ENCODE measurements around the gene CHST8.
"Not testable (repeated sequence)": the region's sequence is repeated elsewhere in the genome, so short reads cannot be mapped to it uniquely, and the experiment has no call there.

Gene CHST8

GRCh38 chr19:33812388-33813330, 190.9 kb downstream of the CHST8 start:
- no peak for DNase-seq (ENCODE audit: low read depth, low spot score)
- Histone ChIP-seq H3K36me3 (ENCODE audit: insufficient read depth, low read length) (no peaks in the 10 kb centered on the region), H3K9me3 (ENCODE audit: low read depth, low read length) (no peaks in the 10 kb centered on the region), H3K4me3 (no peak overlapping the region), H3K27ac (no peak overlapping the region), H3K9ac (ENCODE audit: insufficient read length) (no peak overlapping the region)
- no peak for TF ChIP-seq EZH2 (IDR thresholded peaks at IDR 0.05)
- TF ChIP-seq FOXP2 (optimal IDR thresholded peaks at IDR 0.05; ENCODE audit: control extremely low read depth, extremely low read length, insufficient read depth), result no peak
- no peak for TF ChIP-seq POLR2AphosphoS5 (IDR thresholded peaks at IDR 0.05; ENCODE audit: borderline replicate concordance, low read depth, low read length)

DNA sequence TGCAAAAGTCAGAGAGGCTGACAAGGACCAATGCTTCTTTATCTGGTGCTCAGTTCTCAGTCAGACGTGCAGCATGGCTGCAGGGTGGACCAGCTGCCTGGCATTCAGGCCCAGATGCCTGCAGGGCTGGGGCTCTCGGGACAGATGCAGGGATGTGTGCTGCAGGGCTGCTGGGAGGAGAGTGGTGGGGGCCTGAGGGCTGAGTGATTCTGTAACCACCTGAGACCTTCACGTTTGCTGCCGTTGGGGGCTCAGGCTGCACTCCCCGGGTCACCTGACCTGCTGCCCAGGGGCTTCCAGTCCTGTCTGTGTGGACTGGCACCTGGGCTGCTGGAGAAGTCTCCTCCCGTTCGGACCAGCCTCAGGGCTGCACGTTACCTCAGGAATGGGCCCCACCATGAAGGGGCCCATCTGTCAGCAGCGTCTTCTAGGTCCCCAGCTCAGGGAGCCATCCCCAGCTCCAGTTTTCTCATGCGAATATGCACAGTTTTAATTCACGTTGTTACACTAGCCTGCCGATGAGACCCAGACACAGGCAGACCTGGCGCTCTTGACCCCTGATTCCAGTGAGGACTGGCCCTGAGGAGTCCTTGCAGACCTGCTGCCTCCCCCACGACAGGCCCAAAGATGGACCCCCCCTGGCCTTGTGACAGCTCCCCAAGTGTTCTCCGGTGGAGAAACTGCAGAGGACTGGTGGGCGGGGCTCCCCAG, 191.8 kb downstream of the CHST8 start:
- Histone ChIP-seq H3K4me3 (no peak overlapping the region), H3K27ac (no peak overlapping the region), H3K36me3 (ENCODE audit: insufficient read depth, low read length) (no peaks in the 10 kb centered on the region), H3K9ac (ENCODE audit: insufficient read length) (no peak overlapping the region), H3K9me3 (ENCODE audit: low read depth, low read length) (no peaks in the 10 kb centered on the region)
- no peak for DNase-seq (ENCODE audit: low read depth, low spot score)
- TF ChIP-seq EZH2 (IDR thresholded peaks at IDR 0.05) (no peak), FOXP2 (optimal IDR thresholded peaks at IDR 0.05; ENCODE audit: control extremely low read depth, extremely low read length, insufficient read depth) (no peak), POLR2AphosphoS5 (IDR thresholded peaks at IDR 0.05; ENCODE audit: borderline replicate concordance, low read depth, low read length) (no peak)

GRCh38 chr19:33814181-33815165, 192.7 kb downstream of the CHST8 start:
- Histone ChIP-seq H3K36me3 (ENCODE audit: insufficient read depth, low read length) (no peaks in the 10 kb centered on the region), H3K9me3 (ENCODE audit: low read depth, low read length) (no peaks in the 10 kb centered on the region), H3K4me3 (no peak overlapping the region), H3K9ac (ENCODE audit: insufficient read length) (no peak overlapping the region), H3K27ac (no peak overlapping the region)
- DNase-seq (ENCODE audit: low read depth, low spot score), result no peak
- TF ChIP-seq POLR2AphosphoS5 (IDR thresholded peaks at IDR 0.05; ENCODE audit: borderline replicate concordance, low read depth, low read length), result no peak
- TF ChIP-seq EZH2 (IDR thresholded peaks at IDR 0.05), result no peak
- TF ChIP-seq FOXP2 (optimal IDR thresholded peaks at IDR 0.05; ENCODE audit: control extremely low read depth, extremely low read length, insufficient read depth), result no peak

GRCh38 chr19:33815380-33816340, 193.9 kb downstream of the CHST8 start:
- DNase-seq (ENCODE audit: low read depth, low spot score), result no peak
- TF ChIP-seq EZH2 (IDR thresholded peaks at IDR 0.05), result no peak
- TF ChIP-seq FOXP2 (optimal IDR thresholded peaks at IDR 0.05; ENCODE audit: control extremely low read depth, extremely low read length, insufficient read depth), result no peak
- no peak for TF ChIP-seq POLR2AphosphoS5 (IDR thresholded peaks at IDR 0.05; ENCODE audit: borderline replicate concordance, low read depth, low read length)
- Histone ChIP-seq H3K9me3 (ENCODE audit: low read depth, low read length) (no peaks in the 10 kb centered on the region), H3K27ac (no peak overlapping the region), H3K9ac (ENCODE audit: insufficient read length) (no peak overlapping the region), H3K36me3 (ENCODE audit: insufficient read depth, low read length) (no peaks in the 10 kb centered on the region), H3K4me3 (no peak overlapping the region)

DNA sequence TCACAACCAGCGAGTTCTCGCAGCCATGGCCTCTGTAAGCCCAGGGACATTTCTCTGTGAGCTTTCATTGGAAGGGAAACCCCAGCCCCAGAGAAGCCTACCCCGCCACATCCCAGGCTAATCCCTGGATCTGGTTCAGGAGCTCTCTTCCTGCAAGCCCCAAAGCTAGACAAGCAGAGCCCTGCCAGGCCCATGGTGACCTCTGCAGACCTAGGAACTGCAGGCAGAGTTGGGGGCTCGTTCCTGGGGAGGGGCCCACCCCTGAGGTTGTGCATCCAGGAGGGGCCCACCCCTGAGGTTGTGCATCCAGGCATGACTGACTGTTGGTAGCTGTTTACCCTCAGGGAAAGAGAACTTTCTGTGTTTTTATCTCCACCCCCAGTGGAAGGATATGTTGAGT, 196.7 kb downstream of the CHST8 start:
- no peak overlapping the region for H3K27ac ChIP-seq
- TF ChIP-seq EZH2 (IDR thresholded peaks at IDR 0.05) (no peak), POLR2AphosphoS5 (IDR thresholded peaks at IDR 0.05; ENCODE audit: borderline replicate concordance, low read depth, low read length) (no peak), FOXP2 (optimal IDR thresholded peaks at IDR 0.05; ENCODE audit: control extremely low read depth, extremely low read length, insufficient read depth) (no peak)
- H3K9ac ChIP-seq (ENCODE audit: insufficient read length), result no peak overlapping the region
- no peaks in the 10 kb centered on the region for H3K9me3 ChIP-seq (ENCODE audit: low read depth, low read length)
- H3K36me3 ChIP-seq (ENCODE audit: insufficient read depth, low read length), result no peaks in the 10 kb centered on the region
- H3K4me3 ChIP-seq, result no peak overlapping the region
- no peak for DNase-seq (ENCODE audit: low read depth, low spot score)

- not testable (repeated sequence) for H3K27ac ChIP-seq; DNase-seq (ENCODE audit: low read depth, low spot score); H3K36me3 ChIP-seq (ENCODE audit: insufficient read depth, low read length); H3K4me3 ChIP-seq; H3K9me3 ChIP-seq (ENCODE audit: low read depth, low read length); H3K9ac ChIP-seq (ENCODE audit: insufficient read length)
Observed at GRCh38 chr19:33819078-33819477, 197.3 kb downstream of the CHST8 start.

- no peaks in the 10 kb centered on the region for H3K9me3 ChIP-seq (ENCODE audit: low read depth, low read length)
- no peak for DNase-seq (ENCODE audit: low read depth, low spot score)
- H3K9ac ChIP-seq (ENCODE audit: insufficient read length), result no peak overlapping the region
- no peak overlapping the region for H3K27ac ChIP-seq
- no peak for TF ChIP-seq EZH2 (IDR thresholded peaks at IDR 0.05)
- TF ChIP-seq POLR2AphosphoS5 (IDR thresholded peaks at IDR 0.05; ENCODE audit: borderline replicate concordance, low read depth, low read length), result no peak
- TF ChIP-seq FOXP2 (optimal IDR thresholded peaks at IDR 0.05; ENCODE audit: control extremely low read depth, extremely low read length, insufficient read depth), result no peak
- H3K36me3 ChIP-seq (ENCODE audit: insufficient read depth, low read length), result no peaks in the 10 kb centered on the region
- H3K4me3 ChIP-seq, result no peak overlapping the region
Observed at GRCh38 chr19:33819506-33819879, 197.7 kb downstream of the CHST8 start.
